Lower leg skin (tissue), 3 donors: ENCODE measurements around the gene PAFAH1B2.

ENCODE experiments used
- POLR2A ChIP-seq, 2 donors: fragments of 450-650 bp; IDR thresholded peaks; one replicate each; pipeline ENCODE4 v1.6.1; 2016 to 2017; ENCODE audit warnings: antibody characterized with exemption in 2 of 2, mild to moderate bottlenecking in 1 of 2, moderate library complexity in 1 of 2
- TF ChIP-seq, protein P1 (sequence below), 3 donors: fragments of 450-650 bp; IDR thresholded peaks; one replicate each; pipeline ENCODE4 v1.5.1; 2016; ENCODE audit warnings: antibody characterized with exemption in 3 of 3, mild to moderate bottlenecking in 3 of 3, moderate library complexity in 2 of 3

DNA sequence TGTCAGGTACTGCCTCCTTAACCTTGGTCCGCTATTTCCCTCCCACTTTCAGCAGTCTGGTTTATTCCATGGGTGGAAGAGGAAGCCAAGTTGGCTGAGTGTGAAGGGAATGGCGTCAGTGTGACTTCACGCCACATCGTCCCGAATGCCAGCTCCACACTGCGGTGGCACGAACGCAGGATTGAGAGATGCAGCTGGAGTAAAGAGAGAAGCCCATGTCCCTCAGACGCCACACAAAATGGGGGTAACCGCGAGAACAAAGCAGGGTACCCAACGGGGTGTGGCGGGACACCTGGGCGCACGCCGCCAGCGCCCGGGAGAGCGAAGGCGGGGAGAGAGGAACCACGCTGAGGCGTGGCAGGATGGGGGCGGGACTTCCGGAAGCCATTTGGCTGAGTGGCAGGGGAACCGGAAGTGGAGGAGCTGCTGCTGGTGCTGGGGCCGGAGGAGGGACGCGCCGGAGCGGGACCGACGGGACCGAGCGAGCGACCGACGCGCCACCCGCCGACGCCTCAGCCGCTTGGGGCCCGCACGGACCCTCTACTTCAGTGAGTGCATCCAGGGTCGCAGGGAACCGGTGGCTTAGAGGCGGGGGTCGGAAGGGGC, at the start of gene PAFAH1B2:
- TF ChIP-seq, protein P1, sequence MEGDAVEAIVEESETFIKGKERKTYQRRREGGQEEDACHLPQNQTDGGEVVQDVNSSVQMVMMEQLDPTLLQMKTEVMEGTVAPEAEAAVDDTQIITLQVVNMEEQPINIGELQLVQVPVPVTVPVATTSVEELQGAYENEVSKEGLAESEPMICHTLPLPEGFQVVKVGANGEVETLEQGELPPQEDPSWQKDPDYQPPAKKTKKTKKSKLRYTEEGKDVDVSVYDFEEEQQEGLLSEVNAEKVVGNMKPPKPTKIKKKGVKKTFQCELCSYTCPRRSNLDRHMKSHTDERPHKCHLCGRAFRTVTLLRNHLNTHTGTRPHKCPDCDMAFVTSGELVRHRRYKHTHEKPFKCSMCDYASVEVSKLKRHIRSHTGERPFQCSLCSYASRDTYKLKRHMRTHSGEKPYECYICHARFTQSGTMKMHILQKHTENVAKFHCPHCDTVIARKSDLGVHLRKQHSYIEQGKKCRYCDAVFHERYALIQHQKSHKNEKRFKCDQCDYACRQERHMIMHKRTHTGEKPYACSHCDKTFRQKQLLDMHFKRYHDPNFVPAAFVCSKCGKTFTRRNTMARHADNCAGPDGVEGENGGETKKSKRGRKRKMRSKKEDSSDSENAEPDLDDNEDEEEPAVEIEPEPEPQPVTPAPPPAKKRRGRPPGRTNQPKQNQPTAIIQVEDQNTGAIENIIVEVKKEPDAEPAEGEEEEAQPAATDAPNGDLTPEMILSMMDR (IDR thresholded peaks at IDR 0.05), result no peak
- peak in 1 of 2 donors; percentile 45 for TF ChIP-seq POLR2A (IDR thresholded peaks at IDR 0.05)
